H9 (cell line): Measurements from ENCODE around the gene ZNF831. TPM values are rescaled to one million over a fixed set of nuclear protein-coding genes. Genes with fewer than 3 reads are reported as not detected.

ENCODE experiments used
- DNase-seq: peaks from one replicate; pipeline ENCODE4 v3.0.0-alpha.2; 2017
- H2AFZ ChIP-seq: one replicate; pipeline ENCODE4 v1.6.1; 2013; ENCODE audit warnings: mild to moderate bottlenecking, low read length, control low read depth, moderate library complexity
- H2AK5ac ChIP-seq: 2 replicates; pipeline ENCODE4 v1.6.1; 2013; ENCODE audit warnings: low read length, control low read depth, mixed read lengths; ENCODE audit not compliant: insufficient read length
- H2BK120ac ChIP-seq: one replicate; pipeline ENCODE4 v1.6.1; 2013; ENCODE audit warnings: low read depth, mild to moderate bottlenecking, low read length, control low read depth, inconsistent platforms; ENCODE audit not compliant: poor library complexity, severe bottlenecking
- H2BK12ac ChIP-seq: 2 replicates; pipeline ENCODE4 v1.6.1; 2013; ENCODE audit warnings: low read length, control low read depth, mixed read lengths, low read depth; ENCODE audit not compliant: insufficient read length
- H2BK15ac ChIP-seq: 2 replicates; pipeline ENCODE4 v1.6.1; 2013; ENCODE audit warnings: low read depth, low read length, control low read depth
- H2BK20ac ChIP-seq: one replicate; pipeline ENCODE4 v1.6.1; 2013; ENCODE audit warnings: low read depth, mild to moderate bottlenecking, low read length, control low read depth, inconsistent platforms; ENCODE audit not compliant: poor library complexity, severe bottlenecking
- H2BK5ac ChIP-seq: 2 replicates; pipeline ENCODE4 v1.6.1; 2013; ENCODE audit warnings: low read length, control low read depth, mixed read lengths; ENCODE audit not compliant: insufficient read length
- H3K14ac ChIP-seq: 2 replicates; pipeline ENCODE4 v1.6.1; 2013; ENCODE audit warnings: low read length, control low read depth; ENCODE audit not compliant: insufficient read depth
- H3K18ac ChIP-seq: 2 replicates; pipeline ENCODE4 v1.6.1; 2013; ENCODE audit warnings: low read depth, mild to moderate bottlenecking, mixed read lengths, low read length, control low read depth; ENCODE audit not compliant: insufficient read length
- H3K23ac ChIP-seq: 2 replicates; pipeline ENCODE4 v1.6.1; 2013; ENCODE audit warnings: low read length, control low read depth, mixed read lengths, low read depth; ENCODE audit not compliant: insufficient read length
- H3K23me2 ChIP-seq: 2 replicates; pipeline ENCODE4 v1.6.1; 2013; ENCODE audit warnings: low read depth, mild to moderate bottlenecking, mixed read lengths, low read length, control low read depth; ENCODE audit not compliant: insufficient read length, poor library complexity, severe bottlenecking
- H3K27ac ChIP-seq: 2 replicates; pipeline ENCODE4 v1.5.1; 2013; ENCODE audit warnings: low read length, control low read depth, mixed read lengths, low read depth; ENCODE audit not compliant: insufficient read length
- H3K27me3 ChIP-seq: 2 replicates; pipeline ENCODE4 v1.6.1; 2013; ENCODE audit warnings: low read length, control low read depth, inconsistent platforms; ENCODE audit not compliant: insufficient read depth
- H3K4ac ChIP-seq: 2 replicates; pipeline ENCODE4 v1.6.1; 2013; ENCODE audit warnings: low read depth, mild to moderate bottlenecking, control low read depth, inconsistent platforms, low read length, moderate library complexity
- H3K4me1 ChIP-seq: 2 replicates; pipeline ENCODE4 v1.6.1; 2013; ENCODE audit warnings: low read length, control low read depth, inconsistent platforms; ENCODE audit not compliant: insufficient read depth
- H3K4me2 ChIP-seq: 2 replicates; pipeline ENCODE4 v1.6.1; 2013; ENCODE audit warnings: low read length, control low read depth, mixed read lengths; ENCODE audit not compliant: insufficient read length, insufficient read depth
- H3K56ac ChIP-seq: 2 replicates; pipeline ENCODE4 v1.6.1; 2013; ENCODE audit warnings: low read depth, mild to moderate bottlenecking, mixed read lengths, low read length, control low read depth; ENCODE audit not compliant: insufficient read length
- H3K79me1 ChIP-seq: 2 replicates; pipeline ENCODE4 v1.6.1; 2013; ENCODE audit warnings: low read depth, mild to moderate bottlenecking, moderate library complexity, low read length, control low read depth, inconsistent platforms; ENCODE audit not compliant: insufficient read depth, poor library complexity, severe bottlenecking
- H3K79me2 ChIP-seq: 2 replicates; pipeline ENCODE4 v1.6.1; 2013; ENCODE audit warnings: low read length, control low read depth, inconsistent platforms; ENCODE audit not compliant: insufficient read depth
- H3K9ac ChIP-seq: 2 replicates; pipeline ENCODE4 v1.6.1; 2013; ENCODE audit warnings: low read length, control low read depth, mixed read lengths; ENCODE audit not compliant: insufficient read length; ENCODE audit errors: extremely low read depth
- H3K9me3 ChIP-seq: one replicate; pipeline ENCODE4 v1.6.1; 2013; ENCODE audit warnings: low read depth, low read length, inconsistent platforms; ENCODE audit not compliant: control insufficient read depth
- H3T11ph ChIP-seq: one replicate; pipeline ENCODE4 v1.6.1; 2013; ENCODE audit warnings: mild to moderate bottlenecking, low read length, control low read depth, inconsistent platforms
- H4K20me1 ChIP-seq: one replicate; pipeline ENCODE4 v1.6.1; 2013; ENCODE audit not compliant: control insufficient read depth, insufficient read length, insufficient read depth
- H4K5ac ChIP-seq: 2 replicates; pipeline ENCODE4 v1.6.1; 2013; ENCODE audit warnings: low read depth, mild to moderate bottlenecking, mixed read lengths, low read length, control low read depth; ENCODE audit not compliant: insufficient read length
- H4K8ac ChIP-seq: replicated peaks from 2 replicates; pipeline ENCODE4 v1.6.1; 2013; ENCODE audit warnings: low read length, control low read depth, mixed read lengths, low read depth; ENCODE audit not compliant: insufficient read length
- H4K91ac ChIP-seq: 2 replicates; pipeline ENCODE4 v1.6.1; 2013; ENCODE audit warnings: low read depth, mild to moderate bottlenecking, moderate library complexity, mixed read lengths, low read length, control low read depth; ENCODE audit not compliant: insufficient read length
- H3K27ac Mint-ChIP-seq, 3 experiments: 2 replicates in 2 of 3; 3 replicates in 1 of 3; pipeline ENCODE4 v1.8.0; 2020 to 2021; ENCODE audit warnings: mixed read lengths in 3 of 3, mild to moderate bottlenecking in 1 of 3, moderate library complexity in 1 of 3
- H3K27me3 Mint-ChIP-seq: 2 replicates; pipeline ENCODE4 v1.8.0; 2021; ENCODE audit warnings: low read depth, mild to moderate bottlenecking, moderate library complexity, mixed read lengths
- H3K36me3 Mint-ChIP-seq, 3 experiments: 2 replicates in 2 of 3; 3 replicates in 1 of 3; pipeline ENCODE4 v1.8.0; 2020 to 2021; ENCODE audit warnings: low read depth in 3 of 3, mixed read lengths in 3 of 3; ENCODE audit not compliant: insufficient read depth in 1 of 3
- H3K4me1 Mint-ChIP-seq, 2 experiments: 2 replicates each; pipeline ENCODE4 v1.8.0; 2020; ENCODE audit warnings: mixed read lengths in 2 of 2
- H3K4me3 Mint-ChIP-seq, 2 experiments: 2 replicates in 1 of 2; 3 replicates in 1 of 2; pipeline ENCODE4 v1.8.0; 2020 to 2021; ENCODE audit warnings: mild to moderate bottlenecking in 2 of 2, mixed read lengths in 2 of 2, moderate library complexity in 1 of 2
- H3K9me3 Mint-ChIP-seq, 2 experiments: 2 replicates in 1 of 2; 3 replicates in 1 of 2; pipeline ENCODE4 v1.8.0; 2020; ENCODE audit warnings: mild to moderate bottlenecking in 2 of 2, mixed read lengths in 2 of 2, moderate library complexity in 1 of 2
- WGBS: extraction: QIAGEN DNeasy Blood & Tissue Kit; methylation state at CpG from one replicate; pipeline ENCODE4 v1.1.7; 2013; ENCODE audit warnings: missing lambda C conversion rate, low lambda C conversion rate, mixed read lengths; ENCODE audit not compliant: insufficient read length; ENCODE audit errors: extremely low coverage; 5-methylcytosine and 5-hydroxymethylcytosine counted together
- total RNA-seq: library from RNA; stranded (reverse); gene quantifications from 2 replicates; pipeline ENCODE4 v1.2.1, GENCODE V29; 2021
- TF ChIP-seq, protein P1 (sequence below): fragments of 200-600 bp; sonication (generic); conservative IDR thresholded peaks from 3 replicates; pipeline ENCODE4 v1.8.0; 2021; ENCODE audit warnings: antibody characterized with exemption, mild to moderate bottlenecking

The ZNF831 gene
- total RNA-seq, 1 experiment from 2014 or later, result not detected

DNA sequence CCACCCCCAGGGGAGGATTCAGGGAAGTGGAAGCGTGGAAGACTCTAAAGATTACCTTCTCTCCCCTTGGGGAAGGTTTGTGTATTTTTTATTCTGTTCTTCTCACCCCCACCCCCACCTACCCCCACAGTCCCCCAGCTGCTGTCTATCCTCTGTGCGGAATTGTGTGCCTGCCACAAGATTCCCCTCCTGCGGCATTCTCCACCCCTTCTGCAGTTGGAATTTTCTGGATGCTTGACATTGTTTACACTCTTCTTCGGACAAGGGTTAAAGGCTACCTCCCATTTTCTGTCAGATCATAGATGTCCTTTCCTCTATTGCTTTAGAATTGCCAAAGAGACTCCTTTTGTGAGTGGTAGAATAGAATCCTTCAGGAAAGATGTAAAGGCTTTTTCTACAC lies 76.4 kb downstream of the ZNF831 start:
- H3K27me3 ChIP-seq, result no peaks in the 10 kb centered on the region
- peaks cover 0 to 10% of the 10 kb centered on the region in 2 experiments; a peak in 1 of 5 replicates for H3K9me3 Mint-ChIP-seq

More for the DNA sequence above, 76.4 kb downstream of the ZNF831 start:
- no peak overlapping the region for H4K5ac ChIP-seq
- no peak overlapping the region for H2BK15ac ChIP-seq
- no peaks in the 10 kb centered on the region for H4K20me1 ChIP-seq
- Mint-ChIP-seq H3K27me3 (peaks cover 10% of the 10 kb centered on the region), H3K4me3 (no peak overlapping the region), H3K27ac (no peak overlapping the region), H3K36me3 (peaks cover 0 to 16% (median 0%) of the 10 kb centered on the region in 3 experiments; a peak in 2 of 7 replicates), H3K4me1 (peaks cover 26 to 33% of the 10 kb centered on the region in 2 experiments)
- H3K9ac ChIP-seq, result no peak overlapping the region
- no peak overlapping the region for H3K56ac ChIP-seq
- no peak overlapping the region for H2AFZ ChIP-seq
- no peak overlapping the region for H4K8ac ChIP-seq
- DNase-seq, result no peak
- no peak overlapping the region for H3K4ac ChIP-seq
- no peak overlapping the region for H3K18ac ChIP-seq
- H2AK5ac ChIP-seq, result no peak overlapping the region
- no peak overlapping the region for H3T11ph ChIP-seq
- no peak overlapping the region for H3K23ac ChIP-seq
- H3K4me2 ChIP-seq, result no peak overlapping the region
- TF ChIP-seq, protein P1, sequence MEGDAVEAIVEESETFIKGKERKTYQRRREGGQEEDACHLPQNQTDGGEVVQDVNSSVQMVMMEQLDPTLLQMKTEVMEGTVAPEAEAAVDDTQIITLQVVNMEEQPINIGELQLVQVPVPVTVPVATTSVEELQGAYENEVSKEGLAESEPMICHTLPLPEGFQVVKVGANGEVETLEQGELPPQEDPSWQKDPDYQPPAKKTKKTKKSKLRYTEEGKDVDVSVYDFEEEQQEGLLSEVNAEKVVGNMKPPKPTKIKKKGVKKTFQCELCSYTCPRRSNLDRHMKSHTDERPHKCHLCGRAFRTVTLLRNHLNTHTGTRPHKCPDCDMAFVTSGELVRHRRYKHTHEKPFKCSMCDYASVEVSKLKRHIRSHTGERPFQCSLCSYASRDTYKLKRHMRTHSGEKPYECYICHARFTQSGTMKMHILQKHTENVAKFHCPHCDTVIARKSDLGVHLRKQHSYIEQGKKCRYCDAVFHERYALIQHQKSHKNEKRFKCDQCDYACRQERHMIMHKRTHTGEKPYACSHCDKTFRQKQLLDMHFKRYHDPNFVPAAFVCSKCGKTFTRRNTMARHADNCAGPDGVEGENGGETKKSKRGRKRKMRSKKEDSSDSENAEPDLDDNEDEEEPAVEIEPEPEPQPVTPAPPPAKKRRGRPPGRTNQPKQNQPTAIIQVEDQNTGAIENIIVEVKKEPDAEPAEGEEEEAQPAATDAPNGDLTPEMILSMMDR, result no peak
- H3K23me2 ChIP-seq, result no peaks in the 10 kb centered on the region
- no peaks in the 10 kb centered on the region for H3K9me3 ChIP-seq
- H2BK20ac ChIP-seq, result no peak overlapping the region
- no peak overlapping the region for H2BK120ac ChIP-seq
- H2BK5ac ChIP-seq, result no peak overlapping the region
- H3K14ac ChIP-seq, result no peak overlapping the region
- no peaks in the 10 kb centered on the region for H3K79me1 ChIP-seq
- H3K4me1 ChIP-seq, result no peaks in the 10 kb centered on the region
- no peaks in the 10 kb centered on the region for H3K79me2 ChIP-seq
- WGBS, result no CpG with 5 or more reads among the region's 4 CpGs
- H2BK12ac ChIP-seq, result no peak overlapping the region
- H3K27ac ChIP-seq, result no peak overlapping the region
- H4K91ac ChIP-seq, result no peak overlapping the region
